Activated naive CD8-positive, alpha-beta T cell treated with anti-CD3 and anti-CD28 coated beads, Interleukin-2, amount 50 U/mL, for 24 hours (primary cell): ENCODE measurements around the gene ARNT2.

ENCODE experiments used
- ATAC-seq: fragments of 150-1000 bp; cut with Tn5 transposase; one replicate; pipeline ENCODE4 v1.10.0; 2021
- DNase-seq: peaks from one replicate; pipeline ENCODE4 v3.0.0; 2021
- H3K27ac Mint-ChIP-seq: one replicate; pipeline ENCODE4 v1.8.0; 2021; ENCODE audit warnings: mild to moderate bottlenecking, mixed read lengths
- H3K27me3 Mint-ChIP-seq: one replicate; pipeline ENCODE4 v1.8.0; 2021; ENCODE audit warnings: mixed read lengths
- H3K36me3 Mint-ChIP-seq: one replicate; pipeline ENCODE4 v1.8.0; 2021; ENCODE audit warnings: low read depth, mixed read lengths
- H3K4me1 Mint-ChIP-seq: one replicate; pipeline ENCODE4 v1.8.0; 2021; ENCODE audit warnings: mixed read lengths
- H3K4me3 Mint-ChIP-seq: one replicate; pipeline ENCODE4 v1.8.0; 2021; ENCODE audit warnings: mild to moderate bottlenecking, moderate library complexity, mixed read lengths
- H3K9me3 Mint-ChIP-seq: one replicate; pipeline ENCODE4 v1.8.0; 2021; ENCODE audit warnings: mixed read lengths

ARNT2 gene

DNA sequence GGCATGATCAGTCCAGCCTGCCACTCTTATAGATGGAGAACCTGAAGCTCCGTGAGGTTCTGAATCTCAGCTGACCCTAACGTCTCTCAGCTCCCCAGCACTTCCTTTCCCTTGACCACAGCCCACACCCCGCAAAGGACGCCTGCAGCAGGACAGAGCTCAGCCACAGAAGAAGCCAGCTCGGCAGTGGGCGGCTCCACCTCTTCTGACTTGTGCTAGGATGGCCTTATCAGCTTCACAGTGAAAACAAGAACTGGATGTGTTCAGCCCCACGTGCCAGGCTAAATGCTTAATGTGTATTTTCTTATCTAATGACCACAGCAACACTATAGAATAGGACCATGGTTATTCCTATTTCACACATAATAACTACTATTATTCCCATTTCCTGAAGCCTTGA is 127.6 kb downstream of the ARNT2 start:
- peaks cover 12% of the 10 kb centered on the region for H3K27me3 Mint-ChIP-seq
- H3K27ac Mint-ChIP-seq: no peak overlapping the region
- no peak for DNase-seq

GRCh38 chr15:80533790-80534333 is 129.7 kb downstream of the ARNT2 start:
- H3K4me3 Mint-ChIP-seq: no peak overlapping the region
- H3K27ac Mint-ChIP-seq: no peak overlapping the region
- no peak for ATAC-seq
- no peaks in the 10 kb centered on the region for H3K4me1 Mint-ChIP-seq
- no peak for DNase-seq
- H3K27me3 Mint-ChIP-seq: peaks cover 14% of the 10 kb centered on the region
- H3K36me3 Mint-ChIP-seq: no peaks in the 10 kb centered on the region
- H3K9me3 Mint-ChIP-seq: peaks cover 9% of the 10 kb centered on the region

More for the DNA sequence above, 127.6 kb downstream of the ARNT2 start:
- Mint-ChIP-seq H3K36me3 (no peaks in the 10 kb centered on the region), H3K9me3 (peaks cover 9% of the 10 kb centered on the region), H3K4me3 (no peak overlapping the region), H3K4me1 (no peaks in the 10 kb centered on the region)
- ATAC-seq: no peak

- Mint-ChIP-seq H3K27me3 (peaks cover 14% of the 10 kb centered on the region), H3K4me3 (no peak overlapping the region), H3K36me3 (no peaks in the 10 kb centered on the region), H3K4me1 (no peaks in the 10 kb centered on the region), H3K27ac (no peak overlapping the region), H3K9me3 (peaks cover 9% of the 10 kb centered on the region)
- ATAC-seq: no peak
- no peak for DNase-seq
Measured at GRCh38 chr15:80536231-80536630, 132.0 kb downstream of the ARNT2 start.

DNA sequence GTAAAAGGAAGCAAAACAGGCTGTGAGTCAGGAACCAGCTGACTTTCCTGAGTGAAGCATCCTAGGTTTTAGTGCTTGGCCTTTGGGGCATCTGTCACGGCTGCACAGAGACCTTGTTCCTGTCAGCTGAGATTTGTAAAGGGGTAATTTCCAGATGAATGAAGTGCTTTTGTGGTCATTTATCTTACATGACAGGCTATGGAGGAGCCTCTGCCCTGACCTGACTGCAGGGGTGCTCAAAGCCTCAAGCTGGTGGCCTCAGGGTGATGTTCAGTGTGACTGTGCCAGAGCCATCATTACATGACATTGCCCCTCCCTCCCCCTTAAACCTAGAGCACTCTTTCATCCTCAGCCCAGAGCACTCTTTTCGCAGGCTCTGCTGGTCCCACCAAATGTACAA is 132.5 kb downstream of the ARNT2 start:
- H3K27me3 Mint-ChIP-seq: peaks cover 14% of the 10 kb centered on the region
- H3K4me1 Mint-ChIP-seq: no peaks in the 10 kb centered on the region
- no peak for ATAC-seq
- H3K27ac Mint-ChIP-seq: no peak overlapping the region
- DNase-seq: no peak
- no peak overlapping the region for H3K4me3 Mint-ChIP-seq
- H3K36me3 Mint-ChIP-seq: no peaks in the 10 kb centered on the region
- H3K9me3 Mint-ChIP-seq: peaks cover 9% of the 10 kb centered on the region

DNA sequence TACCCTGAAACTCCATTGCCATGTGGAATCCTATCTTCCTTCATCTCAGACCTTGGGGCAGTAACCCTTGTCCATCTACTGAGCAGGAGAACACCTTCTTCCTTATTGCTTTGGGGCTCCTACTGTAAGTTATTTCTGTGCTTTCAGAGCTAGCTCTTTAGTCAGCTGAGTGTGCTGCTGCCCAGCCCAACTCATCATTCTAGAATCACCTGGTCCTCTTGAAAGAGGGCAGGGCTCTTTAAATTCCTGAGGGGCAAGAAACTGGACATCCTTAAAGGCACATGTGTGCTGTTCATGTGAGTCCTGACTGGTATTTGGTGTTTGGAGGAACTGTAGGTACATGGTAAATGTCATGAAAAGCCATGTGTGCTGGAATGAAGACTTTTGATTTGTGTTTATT is 140.9 kb downstream of the ARNT2 start:
- no peaks in the 10 kb centered on the region for H3K36me3 Mint-ChIP-seq
- DNase-seq (no peak), ATAC-seq (no peak)
- H3K27ac Mint-ChIP-seq: no peak overlapping the region
- peaks cover 14% of the 10 kb centered on the region for H3K27me3 Mint-ChIP-seq
- H3K4me3 Mint-ChIP-seq: no peak overlapping the region
- no peaks in the 10 kb centered on the region for H3K4me1 Mint-ChIP-seq
- H3K9me3 Mint-ChIP-seq: no peaks in the 10 kb centered on the region

GRCh38 chr15:80547264-80547663 is 143.1 kb downstream of the ARNT2 start:
- no peak for DNase-seq
- ATAC-seq: no peak
- Mint-ChIP-seq H3K36me3 (no peaks in the 10 kb centered on the region), H3K4me1 (no peaks in the 10 kb centered on the region), H3K27me3 (peaks cover 17% of the 10 kb centered on the region), H3K9me3 (no peaks in the 10 kb centered on the region), H3K4me3 (no peak overlapping the region), H3K27ac (no peak overlapping the region)

- no peak for DNase-seq
Measured at GRCh38 chr15:80549191-80549590, 145.0 kb downstream of the ARNT2 start.

DNA sequence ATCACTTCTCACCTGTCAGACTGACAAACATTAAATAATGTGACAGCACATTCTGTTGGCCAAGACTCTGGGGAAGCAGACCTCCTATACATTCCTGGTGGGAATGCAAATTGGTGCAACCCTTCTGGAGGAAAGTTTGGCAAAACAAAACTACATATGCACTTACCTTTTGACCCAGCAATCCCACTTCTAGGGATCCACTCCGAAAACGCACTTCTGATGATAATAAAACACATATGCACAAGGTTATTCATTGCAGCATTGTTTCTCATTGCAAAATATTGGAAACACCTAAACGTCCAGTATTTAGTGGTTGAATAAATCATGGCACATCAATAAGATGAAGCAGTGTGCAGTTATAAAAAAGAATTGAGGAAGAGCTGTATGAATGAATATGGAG is 145.5 kb downstream of the ARNT2 start:
- DNase-seq (no peak), ATAC-seq (no peak)
- H3K4me1 Mint-ChIP-seq: no peaks in the 10 kb centered on the region
- peaks cover 14% of the 10 kb centered on the region for H3K27me3 Mint-ChIP-seq
- no peak overlapping the region for H3K4me3 Mint-ChIP-seq
- no peaks in the 10 kb centered on the region for H3K9me3 Mint-ChIP-seq
- no peak overlapping the region for H3K27ac Mint-ChIP-seq
- no peaks in the 10 kb centered on the region for H3K36me3 Mint-ChIP-seq

More at GRCh38 chr15:80549191-80549590, 145.0 kb downstream of the ARNT2 start:
- Mint-ChIP-seq H3K4me3 (no peak overlapping the region), H3K27me3 (peaks cover 14% of the 10 kb centered on the region), H3K9me3 (no peaks in the 10 kb centered on the region), H3K27ac (no peak overlapping the region), H3K36me3 (no peaks in the 10 kb centered on the region), H3K4me1 (no peaks in the 10 kb centered on the region)
- no peak for ATAC-seq

GRCh38 chr15:80550219-80550907 is 146.2 kb downstream of the ARNT2 start:
- DNase-seq: no peak
- no peaks in the 10 kb centered on the region for H3K9me3 Mint-ChIP-seq
- H3K4me1 Mint-ChIP-seq: no peaks in the 10 kb centered on the region
- peaks cover 18% of the 10 kb centered on the region for H3K27me3 Mint-ChIP-seq
- no peaks in the 10 kb centered on the region for H3K36me3 Mint-ChIP-seq
- ATAC-seq: no peak
- H3K27ac Mint-ChIP-seq: no peak overlapping the region
- no peak overlapping the region for H3K4me3 Mint-ChIP-seq

DNA sequence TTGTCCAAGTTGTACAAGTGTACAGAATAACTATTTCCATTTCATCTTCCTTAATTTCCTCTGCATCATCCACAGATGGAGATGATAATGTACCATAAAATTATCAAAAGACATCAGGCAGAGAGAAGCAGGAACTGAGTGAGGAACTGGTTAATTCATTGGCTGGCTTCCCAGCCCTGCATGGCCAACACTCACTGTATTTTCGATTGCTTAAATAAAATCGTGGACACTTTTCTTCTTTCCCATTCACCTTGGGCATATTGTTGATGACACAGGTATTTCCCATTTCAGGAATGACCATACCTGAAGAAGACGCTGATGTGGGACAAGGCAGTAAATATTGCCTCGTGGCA is 146.7 kb downstream of the ARNT2 start:
- ATAC-seq (no peak), DNase-seq (no peak)
- Mint-ChIP-seq H3K4me1 (no peaks in the 10 kb centered on the region), H3K27ac (no peak overlapping the region), H3K4me3 (no peak overlapping the region), H3K9me3 (no peaks in the 10 kb centered on the region), H3K27me3 (peaks cover 18% of the 10 kb centered on the region), H3K36me3 (no peaks in the 10 kb centered on the region)

GRCh38 chr15:80551348-80551747 is 147.2 kb downstream of the ARNT2 start:
- Mint-ChIP-seq H3K36me3 (no peaks in the 10 kb centered on the region), H3K4me1 (no peaks in the 10 kb centered on the region), H3K9me3 (no peaks in the 10 kb centered on the region), H3K27ac (no peak overlapping the region), H3K27me3 (peaks cover 16% of the 10 kb centered on the region), H3K4me3 (no peak overlapping the region)
- DNase-seq (no peak), ATAC-seq (no peak)

- H3K27ac Mint-ChIP-seq: no peak overlapping the region
- no peaks in the 10 kb centered on the region for H3K9me3 Mint-ChIP-seq
- H3K4me3 Mint-ChIP-seq: no peak overlapping the region
- H3K36me3 Mint-ChIP-seq: no peaks in the 10 kb centered on the region
- ATAC-seq (no peak), DNase-seq (no peak)
- H3K4me1 Mint-ChIP-seq: no peaks in the 10 kb centered on the region
- H3K27me3 Mint-ChIP-seq: peaks cover 14% of the 10 kb centered on the region
Measured at GRCh38 chr15:80554560-80554959, 150.4 kb downstream of the ARNT2 start.

GRCh38 chr15:80556694-80557367 is 152.6 kb downstream of the ARNT2 start:
- Mint-ChIP-seq H3K9me3 (no peaks in the 10 kb centered on the region), H3K27me3 (peaks cover 10% of the 10 kb centered on the region), H3K4me3 (no peak overlapping the region), H3K27ac (no peak overlapping the region), H3K4me1 (no peaks in the 10 kb centered on the region), H3K36me3 (no peaks in the 10 kb centered on the region)
- DNase-seq (no peak), ATAC-seq (no peak)

DNA sequence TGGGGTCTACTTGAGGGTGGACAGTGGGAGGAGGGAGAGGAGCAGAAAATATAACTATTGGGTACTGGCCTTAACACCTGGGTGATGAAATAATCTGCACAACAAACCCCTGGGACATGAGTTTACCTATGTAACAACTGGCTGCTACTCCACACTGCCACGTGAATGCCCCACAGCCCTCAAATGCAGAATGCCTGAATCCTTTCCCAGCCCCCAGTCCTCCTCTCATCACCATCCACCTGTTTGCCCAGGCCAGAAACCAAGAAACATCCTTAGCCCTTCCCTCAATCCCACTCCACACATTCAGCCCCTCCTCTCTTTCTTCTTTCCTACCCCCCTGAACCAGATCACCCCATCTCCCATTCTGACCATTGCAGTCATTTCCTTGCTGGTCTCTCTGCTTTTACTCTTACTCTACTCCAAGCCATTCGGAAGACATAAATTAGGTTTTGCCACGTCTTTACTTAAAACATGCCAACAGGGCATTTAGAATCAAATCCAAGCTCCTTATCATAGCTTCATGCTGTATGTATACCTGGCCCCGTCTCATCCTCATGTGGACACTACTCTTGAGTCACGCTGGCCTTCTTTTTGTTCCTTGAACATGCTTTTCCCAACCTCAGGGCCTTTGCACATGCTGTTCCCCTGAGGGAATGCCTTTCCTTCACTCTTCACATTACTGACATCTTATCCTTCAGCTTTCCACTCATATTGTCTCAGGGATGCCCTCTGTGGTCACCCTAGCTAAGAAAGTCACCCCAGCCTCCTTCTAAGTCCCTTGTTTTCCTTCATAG is 153.5 kb downstream of the ARNT2 start:
- H3K27me3 Mint-ChIP-seq: peaks cover 10% of the 10 kb centered on the region
- H3K9me3 Mint-ChIP-seq: no peaks in the 10 kb centered on the region
- DNase-seq (no peak), ATAC-seq (no peak)
- no peaks in the 10 kb centered on the region for H3K36me3 Mint-ChIP-seq
- no peak overlapping the region for H3K4me3 Mint-ChIP-seq
- H3K27ac Mint-ChIP-seq: no peak overlapping the region
- H3K4me1 Mint-ChIP-seq: no peaks in the 10 kb centered on the region
